Measurements from ENCODE around the gene TRIP4.

DNA sequence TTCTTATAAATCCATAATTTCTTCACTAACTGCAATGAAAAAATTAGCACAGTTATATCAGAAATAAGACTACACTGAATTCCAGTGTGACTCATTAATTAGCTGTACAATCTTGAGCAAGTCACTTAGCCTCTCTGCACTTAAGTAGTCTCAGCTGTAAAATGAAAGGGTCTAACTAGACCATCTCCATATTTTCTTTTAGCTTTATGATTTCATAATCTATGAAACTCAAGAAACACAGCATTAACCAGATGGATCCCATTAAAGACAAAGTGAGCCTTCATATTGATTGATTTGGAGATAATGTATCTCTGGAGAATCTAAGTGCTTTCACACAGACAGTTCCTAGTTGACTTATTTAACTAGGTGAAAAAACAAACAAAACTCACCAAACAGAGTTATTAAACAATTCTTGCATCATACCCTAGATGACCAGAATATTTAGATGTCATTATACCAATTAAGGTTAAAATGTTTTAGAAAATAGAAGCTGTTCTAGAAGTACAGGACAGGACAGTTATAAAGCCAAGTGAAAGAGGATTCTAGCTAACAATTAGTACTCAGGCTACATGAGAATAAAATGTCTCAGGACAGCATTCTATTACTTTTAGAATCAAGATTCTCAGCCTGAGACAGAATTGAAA, 42.9 kb upstream of the TRIP4 start:
- TF ChIP-seq POLR2A (IDR thresholded peaks at IDR 0.05) (no peak), CTCF (IDR thresholded peaks at IDR 0.05) (no peak)

All from body of pancreas (tissue), 4 donors.